ENCODE measurements around the gene LEKR1. TPM values are rescaled to one million over a fixed set of nuclear protein-coding genes. Genes with fewer than 3 reads are reported as not detected.

LEKR1 gene
- total and polyA plus RNA-seq, 2 donors (not counting 1 experiment from before 2014, with no cell fraction given): 0.94 to 4.7 TPM

DNA sequence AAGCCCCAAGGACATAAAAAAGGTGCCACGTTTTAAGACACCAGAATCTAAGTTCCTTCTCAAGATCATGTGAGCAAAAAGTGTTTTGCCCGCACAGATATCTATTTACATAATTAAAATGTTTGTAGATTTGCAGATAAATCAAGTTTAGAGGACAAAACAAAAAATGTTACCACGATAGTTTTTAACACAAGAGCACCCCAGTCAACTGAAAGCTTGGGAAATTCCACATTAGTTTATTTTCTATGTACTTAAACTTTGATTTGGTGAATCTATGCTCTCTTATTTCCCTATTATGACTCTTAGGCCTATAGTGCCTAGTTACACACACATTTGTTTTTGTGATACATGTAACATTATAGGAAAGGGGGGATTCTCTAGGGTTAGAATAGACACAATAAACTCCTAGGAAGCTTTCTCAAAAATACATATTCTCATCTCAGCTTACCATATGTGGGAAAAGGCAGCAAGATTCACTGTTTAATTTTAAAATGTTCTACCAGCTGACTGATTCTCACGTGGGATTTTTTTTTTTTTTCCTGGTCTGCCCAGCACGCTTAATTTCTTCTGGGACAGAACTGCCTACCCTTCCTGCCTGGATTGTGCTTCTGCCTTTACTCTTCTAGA lies 8.4 kb upstream of the LEKR1 start:
- peaks cover 6% of the 10 kb centered on the region for H4K20me1 ChIP-seq (ENCODE audit: control insufficient read depth, insufficient read depth, low read length, poor library complexity, severe bottlenecking)
- H3K9ac ChIP-seq (ENCODE audit: low read length): peak overlapping the region; percentile 71
- no peaks in the 10 kb centered on the region for H3K9me3 ChIP-seq (ENCODE audit: control extremely low read depth in 1 of 3, control insufficient read depth in 2 of 3, insufficient read depth in 1 of 3, low read length in 2 of 3)
- H3K27ac ChIP-seq (ENCODE audit: low read length in 2 of 2): peak overlapping the region; percentile 50 to 80
- ChIA-PET CTCF (interaction anchor here (0.5 to 1.3 kb wide), 6 partner anchors 9 to 263 kb away, joined by 3 to 4 read pairs (median 3); partner anchors contain the start of gene TIPARP), POLR2A (interaction anchor here (0.5 to 2.2 kb wide), 7 partner anchors 9 to 357 kb away, joined by 4 to 24 read pairs (median 7); partner anchors contain the start of genes CCNL1, LEKR1 and TIPARP)
- WGBS (ENCODE audit: insufficient coverage): no CpG with 5 or more reads among the region's 5 CpGs
- H3K4me3 ChIP-seq (ENCODE audit: control extremely low read depth in 1 of 5, extremely low read depth in 1 of 5, insufficient read depth in 1 of 5, low read depth in 2 of 5, low read length in 4 of 5): peak overlapping the region; percentile 42 to 86 (median 77)
- DNase-seq (no peak), ATAC-seq (ENCODE audit: low read depth) (no peak)
- peak overlapping the region; percentile 99 for H3K27ac Mint-ChIP-seq
- peaks cover 42% of the 10 kb centered on the region for H3K4me1 Mint-ChIP-seq
- no peaks in the 10 kb centered on the region for H3K36me3 ChIP-seq (replicated peaks in 1 of 2; ENCODE audit: control extremely low read depth in 1 of 2, control insufficient read depth in 1 of 2, extremely low read depth in 1 of 2, insufficient read depth in 2 of 2, low read length in 1 of 2)
- H3K79me2 ChIP-seq (ENCODE audit: control insufficient read depth, insufficient read depth, low read length): no peaks in the 10 kb centered on the region
- TF ChIP-seq, protein P1, sequence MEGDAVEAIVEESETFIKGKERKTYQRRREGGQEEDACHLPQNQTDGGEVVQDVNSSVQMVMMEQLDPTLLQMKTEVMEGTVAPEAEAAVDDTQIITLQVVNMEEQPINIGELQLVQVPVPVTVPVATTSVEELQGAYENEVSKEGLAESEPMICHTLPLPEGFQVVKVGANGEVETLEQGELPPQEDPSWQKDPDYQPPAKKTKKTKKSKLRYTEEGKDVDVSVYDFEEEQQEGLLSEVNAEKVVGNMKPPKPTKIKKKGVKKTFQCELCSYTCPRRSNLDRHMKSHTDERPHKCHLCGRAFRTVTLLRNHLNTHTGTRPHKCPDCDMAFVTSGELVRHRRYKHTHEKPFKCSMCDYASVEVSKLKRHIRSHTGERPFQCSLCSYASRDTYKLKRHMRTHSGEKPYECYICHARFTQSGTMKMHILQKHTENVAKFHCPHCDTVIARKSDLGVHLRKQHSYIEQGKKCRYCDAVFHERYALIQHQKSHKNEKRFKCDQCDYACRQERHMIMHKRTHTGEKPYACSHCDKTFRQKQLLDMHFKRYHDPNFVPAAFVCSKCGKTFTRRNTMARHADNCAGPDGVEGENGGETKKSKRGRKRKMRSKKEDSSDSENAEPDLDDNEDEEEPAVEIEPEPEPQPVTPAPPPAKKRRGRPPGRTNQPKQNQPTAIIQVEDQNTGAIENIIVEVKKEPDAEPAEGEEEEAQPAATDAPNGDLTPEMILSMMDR (IDR thresholded peaks at IDR 0.05): no peak
- no peak for TF ChIP-seq EZH2 (IDR thresholded peaks at IDR 0.05; ENCODE audit: borderline replicate concordance, insufficient read depth, low read depth, low read length, poor library complexity, severe bottlenecking)
- no peaks in the 10 kb centered on the region for H3K27me3 Mint-ChIP-seq
- intact Hi-C loops (cut with micrococcal nuclease): loop anchor here (1.0 to 5.0 kb wide), 10 partner anchors 9 to 963 kb away; partner anchors contain the start of genes CCNL1, GMPS, LEKR1 and SLC33A1
- peak overlapping the region; percentile 97 for H3K4me3 Mint-ChIP-seq
- H2AFZ ChIP-seq (ENCODE audit: insufficient read depth, low read depth, low read length, poor library complexity, severe bottlenecking): peak overlapping the region; percentile 78
- H3K4me1 ChIP-seq (ENCODE audit: control insufficient read depth in 2 of 2, insufficient read depth in 2 of 2, low read length in 2 of 2): peaks cover 13 to 16% of the 10 kb centered on the region in 2 donors
- H3K27me3 ChIP-seq (replicated peaks in 1 of 4; ENCODE audit: control extremely low read depth in 1 of 4, control insufficient read depth in 3 of 4, insufficient read depth in 4 of 4, low read length in 3 of 4): no peaks in the 10 kb centered on the region
- H3K4me2 ChIP-seq (replicated peaks; ENCODE audit: low read depth, low read length, poor library complexity, severe bottlenecking): peak overlapping the region; percentile 97
- H3K9me3 Mint-ChIP-seq (ENCODE audit: insufficient read depth): no peaks in the 10 kb centered on the region

DNA sequence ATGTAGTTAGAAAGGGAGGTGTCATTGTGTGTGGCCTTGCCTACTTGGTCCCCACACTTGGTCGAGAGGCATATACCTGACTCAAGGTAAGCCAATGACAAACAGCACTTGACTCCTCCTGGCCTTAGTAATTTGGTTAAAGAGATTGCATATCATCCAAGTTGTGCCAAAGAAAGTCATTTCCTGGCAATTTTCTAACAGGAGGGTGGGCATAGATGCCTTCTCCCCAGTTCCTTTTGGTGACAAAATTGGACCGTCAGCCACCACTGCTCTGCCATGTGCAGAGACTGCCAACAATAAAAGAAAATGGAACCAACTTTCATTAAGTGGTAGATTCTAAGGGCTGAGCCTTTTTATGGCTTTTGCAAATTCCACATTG lies 7.9 kb upstream of the LEKR1 start:
- no peaks in the 10 kb centered on the region for H3K79me2 ChIP-seq (ENCODE audit: control insufficient read depth, insufficient read depth, low read length)
- peaks cover 1% of the 10 kb centered on the region for H4K20me1 ChIP-seq (ENCODE audit: control insufficient read depth, insufficient read depth, low read length, poor library complexity, severe bottlenecking)
- H3K9me3 Mint-ChIP-seq (ENCODE audit: insufficient read depth): no peaks in the 10 kb centered on the region
- POLR2A ChIA-PET: interaction anchor here (1.4 to 2.2 kb wide), 2 partner anchors 143 to 261 kb away, joined by 4 to 24 read pairs; partner anchors contain the start of gene TIPARP
- peaks cover 42% of the 10 kb centered on the region for H3K4me1 Mint-ChIP-seq
- no peak overlapping the region for H3K4me3 ChIP-seq (ENCODE audit: control extremely low read depth in 1 of 5, extremely low read depth in 1 of 5, insufficient read depth in 1 of 5, low read depth in 2 of 5, low read length in 4 of 5)
- peak overlapping the region; percentile 99 for H3K27ac Mint-ChIP-seq
- peak overlapping the region; percentile 97 for H3K4me3 Mint-ChIP-seq
- no peak overlapping the region for H3K9ac ChIP-seq (ENCODE audit: low read length)
- no peak for TF ChIP-seq EZH2 (IDR thresholded peaks at IDR 0.05; ENCODE audit: borderline replicate concordance, insufficient read depth, low read depth, low read length, poor library complexity, severe bottlenecking)
- TF ChIP-seq, protein P1 (IDR thresholded peaks at IDR 0.05): no peak
- CTCF ChIA-PET: interaction anchor here (0.5 to 1.3 kb wide), 3 partner anchors 143 to 263 kb away, joined by 3 to 4 read pairs (median 3); partner anchors contain the start of gene TIPARP
- H3K27ac ChIP-seq (ENCODE audit: low read length in 2 of 2): peak overlapping the region in 1 of 2 donors; percentile 80
- peak overlapping the region; percentile 97 for H3K4me2 ChIP-seq (replicated peaks; ENCODE audit: low read depth, low read length, poor library complexity, severe bottlenecking)
- no peak for ATAC-seq (ENCODE audit: low read depth)
- no peaks in the 10 kb centered on the region for H3K9me3 ChIP-seq (ENCODE audit: control extremely low read depth in 1 of 3, control insufficient read depth in 2 of 3, insufficient read depth in 1 of 3, low read length in 2 of 3)
- no peaks in the 10 kb centered on the region for H3K27me3 Mint-ChIP-seq
- no peaks in the 10 kb centered on the region for H3K27me3 ChIP-seq (replicated peaks in 1 of 4; ENCODE audit: control extremely low read depth in 1 of 4, control insufficient read depth in 3 of 4, insufficient read depth in 4 of 4, low read length in 3 of 4)
- no peaks in the 10 kb centered on the region for H3K36me3 ChIP-seq (replicated peaks in 1 of 2; ENCODE audit: control extremely low read depth in 1 of 2, control insufficient read depth in 1 of 2, extremely low read depth in 1 of 2, insufficient read depth in 2 of 2, low read length in 1 of 2)
- DNase-seq: no peak
- H3K4me1 ChIP-seq (ENCODE audit: control insufficient read depth in 2 of 2, insufficient read depth in 2 of 2, low read length in 2 of 2): peaks cover 13 to 16% of the 10 kb centered on the region in 2 donors
- intact Hi-C loops (cut with micrococcal nuclease): loop anchor here (5.0 kb wide), 1 partner anchor 344 kb away; the partner anchor contains the start of gene CCNL1
- peak overlapping the region; percentile 78 for H2AFZ ChIP-seq (ENCODE audit: insufficient read depth, low read depth, low read length, poor library complexity, severe bottlenecking)
- WGBS (ENCODE audit: insufficient coverage): no CpG with 5 or more reads among the region's 2 CpGs
